HAP-1 (cell line): ENCODE results near the gene MUC5B.
A peak's percentile ranks its signal among the peaks of the same experiment; 100 is the strongest.

ENCODE experiments used
- DNase-seq, 2 experiments: peaks; one replicate each; pipeline ENCODE4 v3.0.0-alpha.2; 2016 to 2020; ENCODE audit warnings: low spot score in 2 of 2
- H3K27me3 ChIP-seq: fragments of 250-450 bp; sonication (Bioruptor Pico); 2 replicates; pipeline ENCODE4 v1.5.1; 2020; ENCODE audit warnings: low read depth, mild to moderate bottlenecking, moderate library complexity
- H3K36me3 ChIP-seq: fragments of 250-450 bp; sonication (Bioruptor Pico); replicated peaks from 2 replicates; pipeline ENCODE4 v1.5.1; 2020; ENCODE audit warnings: mild to moderate bottlenecking
- H3K4me1 ChIP-seq: fragments of 250-450 bp; sonication (Bioruptor Pico); 2 replicates; pipeline ENCODE4 v1.5.1; 2020; ENCODE audit warnings: mild to moderate bottlenecking
- H3K4me3 ChIP-seq: fragments of 250-450 bp; sonication (Bioruptor Pico); 2 replicates; pipeline ENCODE4 v1.5.1; 2020; ENCODE audit warnings: mild to moderate bottlenecking, moderate library complexity
- H3K9me3 ChIP-seq: fragments of 250-450 bp; sonication (Bioruptor Pico); 2 replicates; pipeline ENCODE4 v1.5.1; 2020; ENCODE audit warnings: mild to moderate bottlenecking, moderate library complexity
- in situ Hi-C: fragments of 300-500 bp; cut with MboI; formaldehyde crosslinking; loops from 3 replicates; pipeline ENCODE4 v1.14.3; 2020; ENCODE audit warnings: low sequenced_read_pairs, inconsistent platforms, mixed read lengths

MUC5B gene

DNA sequence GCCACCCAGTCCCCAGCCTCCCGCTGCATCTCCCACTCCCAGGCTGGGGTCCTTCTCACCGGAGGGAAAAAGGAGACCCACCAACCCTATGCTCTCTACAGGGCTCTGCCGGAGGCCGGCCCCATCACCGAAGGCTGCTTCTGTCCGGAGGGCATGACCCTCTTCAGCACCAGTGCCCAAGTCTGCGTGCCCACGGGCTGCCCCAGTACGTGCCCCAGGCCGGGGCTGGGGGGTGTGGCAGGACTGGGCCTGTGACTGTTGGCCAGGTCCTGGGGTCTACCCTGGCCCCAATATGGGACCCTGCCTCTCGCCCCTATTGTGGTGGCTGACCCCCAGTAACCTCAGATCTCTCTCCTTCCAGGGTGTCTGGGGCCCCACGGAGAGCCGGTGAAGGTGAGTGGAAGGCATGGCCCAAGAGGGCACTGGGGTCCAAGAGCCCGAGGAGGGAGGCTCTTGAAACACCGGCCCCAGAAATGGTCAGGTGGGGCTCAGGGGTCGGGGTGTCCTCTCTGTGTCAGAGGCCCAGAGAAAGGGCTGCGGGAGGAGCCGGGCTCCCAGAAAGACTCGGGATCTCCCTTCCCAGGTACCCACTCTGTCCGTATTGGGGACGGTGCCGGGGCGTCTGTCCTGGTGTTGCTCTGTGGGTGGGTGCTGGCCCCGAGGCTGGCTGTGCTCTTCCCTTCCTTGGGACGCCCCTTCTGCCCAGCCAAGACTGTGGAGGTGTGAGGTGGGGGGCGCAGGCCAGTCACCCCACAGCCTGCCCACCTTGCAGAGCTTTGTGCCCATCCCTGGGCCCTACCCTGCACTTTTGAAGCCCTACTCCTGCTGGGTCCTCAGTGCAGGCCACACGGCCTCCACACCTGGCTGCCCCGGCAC is 26.1 kb upstream of the MUC5B start:
- in situ Hi-C loops, result loop anchor here (10.0 kb wide), 1 partner anchor 318 kb away; no protein-coding TSS in a partner anchor
- Histone ChIP-seq H3K4me1 (no peaks in the 10 kb centered on the region), H3K27me3 (peaks cover 19% of the 10 kb centered on the region; the same call in 1 of the 2 replicates)

DNA sequence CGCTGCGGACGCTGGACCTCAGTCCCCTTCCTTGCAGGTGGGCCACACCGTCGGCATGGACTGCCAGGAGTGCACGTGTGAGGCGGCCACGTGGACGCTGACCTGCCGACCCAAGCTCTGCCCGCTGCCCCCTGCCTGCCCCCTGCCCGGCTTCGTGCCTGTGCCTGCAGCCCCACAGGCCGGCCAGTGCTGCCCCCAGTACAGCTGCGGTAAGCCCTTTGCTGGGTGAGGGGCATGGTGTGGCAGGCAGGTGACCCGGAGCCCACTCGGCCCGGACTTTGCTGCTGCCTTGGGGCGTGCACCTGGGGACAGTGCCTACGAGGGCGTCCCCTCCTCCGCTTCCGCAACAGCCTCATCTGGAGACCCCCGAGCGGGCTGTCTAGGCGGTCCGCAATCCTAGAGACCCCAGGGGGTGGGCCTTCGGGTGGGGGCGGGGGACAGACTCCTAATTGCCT is 25.4 kb upstream of the MUC5B start:
- Histone ChIP-seq H3K36me3 (no peaks in the 10 kb centered on the region), H3K4me3 (no peak overlapping the region), H3K4me1 (no peaks in the 10 kb centered on the region), H3K9me3 (no peaks in the 10 kb centered on the region), H3K27me3 (peaks cover 19% of the 10 kb centered on the region; the same call in 1 of the 2 replicates)
- in situ Hi-C loops, result loop anchor here (10.0 kb wide), 1 partner anchor 317 kb away; no protein-coding TSS in a partner anchor
- no peak for DNase-seq

More for the DNA sequence above, 26.1 kb upstream of the MUC5B start:
- Histone ChIP-seq H3K9me3 (no peaks in the 10 kb centered on the region), H3K4me3 (no peak overlapping the region), H3K36me3 (no peaks in the 10 kb centered on the region)
- no peak for DNase-seq

DNA sequence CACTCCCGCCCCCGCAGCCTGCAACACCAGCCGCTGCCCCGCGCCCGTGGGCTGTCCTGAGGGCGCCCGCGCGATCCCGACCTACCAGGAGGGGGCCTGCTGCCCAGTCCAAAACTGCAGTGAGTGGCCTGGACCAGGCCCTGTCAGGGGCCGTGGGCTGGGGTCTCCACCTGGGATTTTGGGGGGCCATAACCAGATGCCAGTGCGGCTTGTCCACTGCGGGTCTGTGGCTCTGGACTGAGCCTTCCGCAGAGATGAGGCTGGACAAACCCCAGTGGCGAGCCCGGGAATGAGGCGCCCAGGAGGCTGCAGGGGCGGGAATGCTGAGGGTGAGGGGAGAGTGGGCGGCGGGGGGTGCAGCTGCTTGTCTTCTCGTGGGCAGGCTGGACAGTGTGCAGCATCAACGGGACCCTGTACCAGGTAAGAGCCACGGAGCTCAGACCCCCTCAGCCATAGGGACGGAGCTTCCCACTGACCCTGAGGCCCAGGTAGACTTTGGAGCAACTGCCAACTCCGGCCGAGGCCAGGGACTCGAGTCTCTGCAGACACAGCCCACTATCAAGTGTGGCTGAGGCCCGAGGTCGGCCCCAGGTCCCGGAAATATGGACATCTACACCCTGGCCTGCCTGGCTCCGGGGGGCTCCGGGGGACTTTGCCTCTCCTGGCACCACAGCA is 24.8 kb upstream of the MUC5B start:
- DNase-seq, result peak in 1 of 2 experiments; percentile 6
- H3K9me3 ChIP-seq, result no peaks in the 10 kb centered on the region
- in situ Hi-C loops, result loop anchor here (10.0 kb wide), 1 partner anchor 317 kb away; no protein-coding TSS in a partner anchor
- H3K36me3 ChIP-seq, result no peaks in the 10 kb centered on the region
- H3K4me3 ChIP-seq, result no peak overlapping the region
- H3K4me1 ChIP-seq, result no peaks in the 10 kb centered on the region
- peaks cover 19% of the 10 kb centered on the region; the same call in 1 of the 2 replicates for H3K27me3 ChIP-seq

DNA sequence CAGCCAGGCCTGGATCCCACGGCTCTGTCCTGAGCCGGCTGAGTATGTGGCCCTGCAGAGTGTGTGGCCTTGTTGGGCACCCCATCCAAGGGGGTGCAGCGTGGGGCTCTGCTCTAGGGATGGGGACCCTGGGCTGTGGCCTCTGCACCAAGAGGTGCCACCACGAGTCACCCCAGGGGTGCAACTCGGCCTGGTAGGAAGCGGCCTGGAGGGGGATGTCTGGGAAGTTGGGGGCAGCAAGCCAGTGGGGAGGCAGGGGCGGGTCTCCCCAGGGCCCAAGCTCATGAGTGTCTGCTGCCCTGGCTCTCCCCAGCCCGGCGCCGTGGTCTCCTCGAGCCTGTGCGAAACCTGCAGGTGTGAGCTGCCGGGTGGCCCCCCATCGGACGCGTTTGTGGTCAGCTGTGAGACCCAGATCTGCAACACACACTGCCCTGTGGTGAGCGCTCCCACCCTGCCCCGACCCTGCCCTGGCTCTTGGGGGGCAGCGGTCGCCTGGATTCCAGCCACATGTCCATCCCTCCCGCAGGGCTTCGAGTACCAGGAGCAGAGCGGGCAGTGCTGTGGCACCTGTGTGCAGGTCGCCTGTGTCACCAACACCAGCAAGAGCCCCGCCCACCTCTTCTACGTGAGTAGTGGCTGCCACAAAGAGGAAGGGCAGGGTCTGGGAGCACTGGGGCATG is 24.2 kb upstream of the MUC5B start:
- Histone ChIP-seq H3K27me3 (peaks cover 19% of the 10 kb centered on the region; the same call in 1 of the 2 replicates), H3K9me3 (no peaks in the 10 kb centered on the region), H3K4me3 (no peak overlapping the region), H3K4me1 (no peaks in the 10 kb centered on the region), H3K36me3 (no peaks in the 10 kb centered on the region)
- no peak for DNase-seq
- in situ Hi-C loops, result loop anchor here (10.0 kb wide), 1 partner anchor 316 kb away; no protein-coding TSS in a partner anchor

DNA sequence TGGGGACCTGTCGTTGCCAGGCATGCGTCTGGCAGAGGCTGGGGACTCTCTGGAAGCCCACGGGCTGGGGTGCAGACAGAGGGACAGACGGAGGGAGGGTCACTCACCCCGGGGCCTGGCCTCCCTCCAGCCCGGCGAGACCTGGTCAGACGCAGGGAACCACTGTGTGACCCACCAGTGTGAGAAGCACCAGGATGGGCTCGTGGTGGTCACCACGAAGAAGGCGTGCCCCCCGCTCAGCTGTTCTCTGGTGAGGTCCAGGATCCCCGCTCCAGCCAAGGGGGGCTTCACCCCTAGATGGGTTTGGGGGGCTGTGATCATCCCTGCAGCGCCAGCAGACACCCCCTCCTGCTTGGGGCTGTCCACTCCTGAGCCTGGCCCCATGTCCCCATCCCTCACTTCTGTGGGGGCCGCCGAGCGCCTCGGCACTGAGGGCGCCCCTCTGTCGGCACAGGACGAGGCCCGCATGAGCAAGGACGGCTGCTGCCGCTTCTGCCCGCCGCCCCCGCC is 23.6 kb upstream of the MUC5B start:
- DNase-seq, result no peak
- Histone ChIP-seq H3K36me3 (no peaks in the 10 kb centered on the region), H3K9me3 (no peaks in the 10 kb centered on the region), H3K4me1 (no peaks in the 10 kb centered on the region), H3K4me3 (no peak overlapping the region), H3K27me3 (peaks cover 19% of the 10 kb centered on the region; the same call in 1 of the 2 replicates)
- in situ Hi-C loops, result loop anchor here (10.0 kb wide), 1 partner anchor 316 kb away; no protein-coding TSS in a partner anchor

DNA sequence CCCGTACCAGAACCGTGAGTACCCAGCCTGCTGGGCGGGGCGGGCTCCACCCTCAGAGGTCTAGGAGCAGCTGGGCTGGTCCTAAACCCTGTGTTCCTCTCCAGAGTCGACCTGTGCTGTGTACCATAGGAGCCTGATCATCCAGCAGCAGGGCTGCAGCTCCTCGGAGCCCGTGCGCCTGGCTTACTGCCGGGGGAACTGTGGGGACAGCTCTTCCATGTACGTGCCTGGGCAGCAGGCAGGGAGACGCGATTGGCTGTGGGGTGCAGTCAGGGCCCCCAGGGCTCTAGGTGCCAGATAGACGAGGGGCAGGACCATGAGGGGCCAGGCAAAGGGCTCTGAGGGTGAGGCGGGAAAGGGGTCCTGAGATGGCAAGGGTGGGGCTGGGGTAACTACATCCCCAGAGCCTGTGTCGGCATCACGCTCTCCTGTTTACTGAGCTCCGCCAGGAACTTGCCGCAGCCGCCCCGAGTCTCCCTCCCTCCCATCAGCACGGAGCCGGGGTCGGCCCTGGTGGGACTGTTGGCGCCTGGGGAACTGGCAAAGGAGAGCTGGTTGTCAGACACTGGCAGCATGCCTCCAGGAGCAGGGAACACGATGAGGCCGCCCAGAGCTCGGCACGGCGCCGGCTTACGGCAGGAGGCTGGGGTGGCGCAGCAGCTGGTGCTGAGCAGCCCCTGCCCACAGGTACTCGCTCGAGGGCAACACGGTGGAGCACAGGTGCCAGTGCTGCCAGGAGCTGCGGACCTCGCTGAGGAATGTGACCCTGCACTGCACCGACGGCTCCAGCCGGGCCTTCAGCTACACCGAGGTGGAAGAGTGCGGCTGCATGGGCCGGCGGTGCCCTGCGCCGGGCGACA is 22.9 kb upstream of the MUC5B start:
- Histone ChIP-seq H3K36me3 (no peaks in the 10 kb centered on the region), H3K27me3 (peaks cover 19% of the 10 kb centered on the region; the same call in 1 of the 2 replicates), H3K4me1 (no peaks in the 10 kb centered on the region), H3K9me3 (no peaks in the 10 kb centered on the region), H3K4me3 (no peak overlapping the region)
- in situ Hi-C loops, result loop anchor here (10.0 kb wide), 1 partner anchor 315 kb away; no protein-coding TSS in a partner anchor
- DNase-seq, result no peak

DNA sequence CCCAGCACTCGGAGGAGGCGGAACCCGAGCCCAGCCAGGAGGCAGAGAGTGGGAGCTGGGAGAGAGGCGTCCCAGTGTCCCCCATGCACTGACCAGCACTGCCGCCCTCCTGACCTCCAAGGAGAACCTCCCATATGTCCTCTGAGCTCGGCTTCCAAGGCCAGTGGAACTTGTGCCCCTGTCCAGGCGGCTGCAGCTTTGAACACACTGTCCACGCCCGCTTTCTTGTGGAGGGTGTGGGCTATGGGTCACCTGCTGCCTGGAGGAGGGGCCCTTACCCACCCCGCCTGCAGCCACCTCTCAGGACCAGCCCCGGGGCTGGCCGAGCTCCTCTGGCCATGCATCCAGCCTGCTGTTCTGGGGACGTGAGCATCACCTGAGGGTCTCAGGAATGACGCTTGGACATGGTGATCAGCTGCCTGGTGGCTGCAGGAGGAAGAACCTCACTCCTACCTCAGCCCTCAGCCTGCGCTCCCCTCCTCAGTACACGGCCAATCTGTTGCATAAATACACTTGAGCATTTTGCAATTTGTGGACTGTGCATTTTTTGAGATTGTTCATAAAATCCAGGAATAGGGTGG is 22.2 kb upstream of the MUC5B start:
- no peak overlapping the region for H3K4me3 ChIP-seq
- peaks cover 19% of the 10 kb centered on the region; the same call in 1 of the 2 replicates for H3K27me3 ChIP-seq
- no peak for DNase-seq
- H3K9me3 ChIP-seq, result no peaks in the 10 kb centered on the region
- H3K36me3 ChIP-seq, result no peaks in the 10 kb centered on the region
- in situ Hi-C loops, result no loop called here
- no peaks in the 10 kb centered on the region for H3K4me1 ChIP-seq

DNA sequence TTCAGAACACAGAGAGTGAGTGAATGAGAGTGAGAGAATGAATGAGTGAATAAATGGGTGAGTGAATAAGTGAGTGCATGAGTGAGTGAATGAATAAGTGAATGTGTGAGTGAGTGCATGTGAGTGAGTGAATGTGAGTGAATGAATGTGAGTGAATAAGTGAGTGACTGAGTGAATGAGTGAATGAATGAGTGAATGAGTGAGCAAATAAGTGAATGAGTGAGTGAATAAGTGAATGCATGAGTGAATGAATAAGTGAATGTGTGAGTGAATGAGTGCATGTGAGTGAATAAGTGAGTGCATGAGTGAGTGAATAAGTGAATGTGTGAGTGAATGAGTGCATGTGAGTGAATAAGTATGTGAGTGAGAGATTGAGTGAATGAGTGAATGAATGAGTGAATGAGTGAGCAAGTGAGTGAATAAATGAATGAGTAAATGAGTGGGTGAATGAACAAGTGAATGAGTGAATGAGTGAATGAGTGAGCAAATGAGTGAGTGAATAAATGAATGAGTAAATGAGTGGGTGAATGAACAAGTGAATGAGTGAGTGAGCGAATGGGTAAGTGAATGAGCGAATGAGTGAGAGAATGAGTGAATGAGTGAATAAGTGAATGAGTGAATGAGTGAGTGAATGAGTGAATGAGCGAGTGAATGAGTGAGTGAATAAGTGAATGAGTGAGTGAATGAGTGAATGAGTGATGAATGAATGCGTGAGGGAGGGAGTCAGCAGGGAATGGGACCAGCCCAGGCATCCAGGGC is 21.3 kb upstream of the MUC5B start:
- Histone ChIP-seq H3K27me3 (peaks cover 19% of the 10 kb centered on the region; the same call in 1 of the 2 replicates), H3K36me3 (no peaks in the 10 kb centered on the region), H3K4me1 (no peaks in the 10 kb centered on the region), H3K4me3 (no peak overlapping the region), H3K9me3 (no peaks in the 10 kb centered on the region)
- in situ Hi-C loops, result no loop called here
- DNase-seq, result no peak

DNA sequence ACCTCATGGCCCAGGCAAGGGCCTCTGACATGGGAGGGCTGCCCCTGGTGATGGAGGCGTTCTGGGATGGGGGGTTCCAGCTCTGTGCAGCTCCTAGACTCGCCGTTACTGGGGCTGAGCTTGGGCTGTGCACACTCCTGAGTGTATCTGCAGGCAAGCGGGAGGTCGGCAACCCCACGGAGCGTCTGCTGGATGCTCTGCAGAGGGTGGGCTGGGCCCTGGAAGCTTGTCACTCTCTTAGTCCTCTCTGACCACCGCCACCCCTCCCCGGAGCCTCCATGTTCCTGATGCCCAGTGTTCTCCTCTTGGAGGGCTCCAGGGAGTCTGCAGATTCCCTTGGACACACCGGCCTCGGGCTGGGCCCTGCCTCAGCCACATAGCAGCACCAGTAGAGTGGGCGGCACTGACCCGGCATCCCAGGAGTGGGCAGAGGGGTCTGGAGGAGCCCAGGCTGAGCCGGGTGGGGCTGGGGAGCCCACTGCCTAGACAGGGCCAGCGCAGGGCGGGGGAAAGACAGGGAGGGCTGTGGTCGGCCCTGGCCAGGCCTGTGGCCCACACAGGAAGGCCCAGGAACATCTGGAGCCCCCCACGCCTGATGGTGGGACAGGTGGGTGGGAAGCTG is 20.6 kb upstream of the MUC5B start:
- no peaks in the 10 kb centered on the region for H3K9me3 ChIP-seq
- in situ Hi-C loops, result no loop called here

DNA sequence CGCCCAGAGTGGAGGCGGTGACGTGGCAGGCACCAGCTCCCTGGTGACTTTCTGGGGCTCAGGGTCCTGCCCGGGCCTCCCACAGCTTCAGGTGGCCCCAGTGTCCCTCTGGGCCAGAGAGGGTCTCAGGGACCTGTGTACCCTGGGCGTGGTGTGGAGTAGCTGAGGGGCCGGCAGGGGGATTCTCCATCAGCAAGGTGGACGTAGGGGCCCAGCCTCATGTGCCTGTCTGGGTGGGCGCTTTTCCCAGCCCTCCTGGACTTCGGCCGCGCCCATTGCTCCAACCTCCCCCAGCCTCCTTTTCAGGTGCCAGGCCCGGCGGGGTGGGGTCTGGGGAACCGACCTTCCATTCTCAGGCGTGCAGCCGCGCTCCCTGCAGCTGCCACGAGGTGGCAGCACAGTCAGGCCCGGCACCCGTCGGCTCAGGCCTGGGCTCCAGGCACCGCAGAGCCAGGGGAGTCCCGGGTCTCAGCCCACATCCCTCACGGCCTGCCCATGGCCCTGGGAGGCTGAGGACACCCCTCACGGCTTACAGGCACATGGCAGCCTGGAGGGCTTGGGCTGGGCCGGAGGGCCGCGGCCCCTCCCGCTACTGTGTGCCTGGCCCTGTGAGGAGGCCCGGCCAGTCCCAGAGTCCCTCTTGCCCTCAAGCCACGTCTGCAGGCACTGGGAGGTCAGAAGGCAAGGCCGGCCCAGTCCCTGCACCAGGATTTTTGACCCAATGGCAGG is 19.9 kb upstream of the MUC5B start:
- H3K4me1 ChIP-seq, result no peaks in the 10 kb centered on the region
- H3K4me3 ChIP-seq, result no peak overlapping the region
- H3K36me3 ChIP-seq, result no peaks in the 10 kb centered on the region
- H3K9me3 ChIP-seq, result no peaks in the 10 kb centered on the region
- peak; percentile 48 to 81 for DNase-seq
- in situ Hi-C loops, result no loop called here
- peaks cover 19% of the 10 kb centered on the region; the same call in 1 of the 2 replicates for H3K27me3 ChIP-seq

More for the DNA sequence above, 20.6 kb upstream of the MUC5B start:
- Histone ChIP-seq H3K4me1 (no peaks in the 10 kb centered on the region), H3K27me3 (peaks cover 19% of the 10 kb centered on the region; the same call in 1 of the 2 replicates), H3K4me3 (no peak overlapping the region), H3K36me3 (no peaks in the 10 kb centered on the region)
- DNase-seq, result no peak
